Calu3 (cell line): ENCODE data around the gene PRPF6. TPM values are rescaled to one million over a fixed set of nuclear protein-coding genes. Genes with fewer than 3 reads are reported as not detected.

Source experiments
- BruUV-seq: library from RNA; stranded (reverse); fragments of 400-500 nt; replicated peaks from 2 replicates; lab custom pipeline; 2021; lab: Mats Ljungman, UMichigan
- CTCF ChIA-PET: fragments of 300-600 bp; sonication (Branson Sonifier 250); formaldehyde crosslinking; loops from one replicate; lab custom pipeline; 2022; ENCODE audit warnings: antibody characterized with exemption; lab: Charles Lee
- DNase-seq: peaks from one replicate; pipeline ENCODE4 v3.0.0; 2022
- H3K27ac Mint-ChIP-seq: one replicate; pipeline ENCODE4 v1.8.0; 2022; ENCODE audit warnings: mixed read lengths; ENCODE audit not compliant: unreplicated experiment
- H3K27me3 Mint-ChIP-seq: one replicate; pipeline ENCODE4 v1.8.0; 2022; ENCODE audit warnings: mixed read lengths; ENCODE audit not compliant: unreplicated experiment
- H3K36me3 Mint-ChIP-seq: one replicate; pipeline ENCODE4 v1.8.0; 2022; ENCODE audit warnings: mild to moderate bottlenecking, moderate library complexity, mixed read lengths; ENCODE audit not compliant: insufficient read depth, unreplicated experiment
- H3K4me1 Mint-ChIP-seq: one replicate; pipeline ENCODE4 v1.8.0; 2022; ENCODE audit warnings: mild to moderate bottlenecking, low read depth, mixed read lengths; ENCODE audit not compliant: unreplicated experiment
- H3K4me3 Mint-ChIP-seq: one replicate; pipeline ENCODE4 v1.8.0; 2022; ENCODE audit warnings: mild to moderate bottlenecking, low read depth, moderate library complexity, mixed read lengths; ENCODE audit not compliant: unreplicated experiment
- H3K9me3 Mint-ChIP-seq: one replicate; pipeline ENCODE4 v1.8.0; 2022; ENCODE audit warnings: low read depth, mixed read lengths; ENCODE audit not compliant: unreplicated experiment
- intact Hi-C: fragments of 100-400 bp; cut with micrococcal nuclease; formaldehyde crosslinking; loops from one replicate; pipeline ENCODE4 v1.10.0; 2022; ENCODE audit not compliant: unreplicated experiment
- total RNA-seq: library from RNA; stranded (reverse); gene quantifications from 2 replicates; pipeline ENCODE4 v1.2.3, GENCODE V29; 2022
- TF ChIP-seq, protein P1 (sequence below): fragments of 200-600 bp; IDR thresholded peaks from one replicate; pipeline ENCODE4 v1.8.0; 2022; ENCODE audit warnings: antibody characterized with exemption; ENCODE audit not compliant: unreplicated experiment

The PRPF6 gene
- total RNA-seq, 1 experiment from 2014 or later: 113 TPM

DNA sequence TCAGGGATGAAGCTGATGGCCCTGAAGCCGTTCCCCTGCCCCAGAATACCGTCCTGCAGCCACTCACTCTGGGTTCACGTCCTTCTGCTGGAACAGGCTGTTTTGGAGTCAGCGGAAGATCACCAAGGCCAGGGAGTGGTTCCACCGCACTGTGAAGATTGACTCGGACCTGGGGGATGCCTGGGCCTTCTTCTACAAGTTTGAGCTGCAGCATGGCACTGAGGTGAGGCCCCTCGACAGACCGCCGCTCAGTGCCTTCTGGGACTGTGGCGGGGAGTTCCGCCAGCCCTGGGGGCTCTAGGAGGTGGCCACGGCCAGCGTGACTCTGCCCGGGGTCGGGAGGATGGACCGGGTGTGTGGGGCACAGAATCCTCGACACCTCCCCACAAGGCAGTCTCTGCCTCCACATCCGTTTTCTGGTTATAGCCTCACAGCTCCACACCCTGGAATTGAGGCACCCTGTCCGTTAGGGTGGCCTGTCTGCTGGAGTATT is 50.9 kb downstream of the PRPF6 start:
- Mint-ChIP-seq H3K27me3 (no peaks in the 10 kb centered on the region), H3K36me3 (peaks cover 91% of the 10 kb centered on the region), H3K4me3 (no peak overlapping the region), H3K9me3 (no peaks in the 10 kb centered on the region), H3K4me1 (no peaks in the 10 kb centered on the region), H3K27ac (no peak overlapping the region)
- CTCF ChIA-PET: no interaction called here
- BruUV-seq: no TSS peak
- TF ChIP-seq, protein P1, sequence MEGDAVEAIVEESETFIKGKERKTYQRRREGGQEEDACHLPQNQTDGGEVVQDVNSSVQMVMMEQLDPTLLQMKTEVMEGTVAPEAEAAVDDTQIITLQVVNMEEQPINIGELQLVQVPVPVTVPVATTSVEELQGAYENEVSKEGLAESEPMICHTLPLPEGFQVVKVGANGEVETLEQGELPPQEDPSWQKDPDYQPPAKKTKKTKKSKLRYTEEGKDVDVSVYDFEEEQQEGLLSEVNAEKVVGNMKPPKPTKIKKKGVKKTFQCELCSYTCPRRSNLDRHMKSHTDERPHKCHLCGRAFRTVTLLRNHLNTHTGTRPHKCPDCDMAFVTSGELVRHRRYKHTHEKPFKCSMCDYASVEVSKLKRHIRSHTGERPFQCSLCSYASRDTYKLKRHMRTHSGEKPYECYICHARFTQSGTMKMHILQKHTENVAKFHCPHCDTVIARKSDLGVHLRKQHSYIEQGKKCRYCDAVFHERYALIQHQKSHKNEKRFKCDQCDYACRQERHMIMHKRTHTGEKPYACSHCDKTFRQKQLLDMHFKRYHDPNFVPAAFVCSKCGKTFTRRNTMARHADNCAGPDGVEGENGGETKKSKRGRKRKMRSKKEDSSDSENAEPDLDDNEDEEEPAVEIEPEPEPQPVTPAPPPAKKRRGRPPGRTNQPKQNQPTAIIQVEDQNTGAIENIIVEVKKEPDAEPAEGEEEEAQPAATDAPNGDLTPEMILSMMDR: no peak
- DNase-seq: no peak
- intact Hi-C loops: no loop called here

- intact Hi-C loops: no loop called here
- no TSS peak for BruUV-seq
Observed at GRCh38 chr20:64032706-64033624, 52.0 kb downstream of the PRPF6 start.

GRCh38 chr20:64033981-64034493 is 53.1 kb downstream of the PRPF6 start:
- Mint-ChIP-seq H3K27ac (peak overlapping the region; percentile 12), H3K36me3 (peaks cover 92% of the 10 kb centered on the region), H3K4me3 (no peak overlapping the region), H3K27me3 (peaks cover 9% of the 10 kb centered on the region), H3K4me1 (peaks cover 6% of the 10 kb centered on the region), H3K9me3 (no peaks in the 10 kb centered on the region)
- no TSS peak for BruUV-seq
- CTCF ChIA-PET: no interaction called here
- intact Hi-C loops: no loop called here
- TF ChIP-seq, protein P1: no peak
- DNase-seq: no peak

More at GRCh38 chr20:64032706-64033624, 52.0 kb downstream of the PRPF6 start:
- TF ChIP-seq, protein P1: no peak
- H3K27ac Mint-ChIP-seq: no peak overlapping the region
- peaks cover 91% of the 10 kb centered on the region for H3K36me3 Mint-ChIP-seq
- peaks cover 6% of the 10 kb centered on the region for H3K4me1 Mint-ChIP-seq
- no peak for DNase-seq
- H3K27me3 Mint-ChIP-seq: peaks cover 8% of the 10 kb centered on the region
- CTCF ChIA-PET: no interaction called here
- H3K4me3 Mint-ChIP-seq: no peak overlapping the region
- no peaks in the 10 kb centered on the region for H3K9me3 Mint-ChIP-seq

GRCh38 chr20:64035066-64035932 is 54.4 kb downstream of the PRPF6 start:
- Mint-ChIP-seq H3K4me1 (peaks cover 6% of the 10 kb centered on the region), H3K36me3 (peaks cover 85% of the 10 kb centered on the region), H3K4me3 (no peak overlapping the region), H3K27ac (no peak overlapping the region), H3K9me3 (no peaks in the 10 kb centered on the region), H3K27me3 (peaks cover 19% of the 10 kb centered on the region)
- intact Hi-C loops: loop anchor here (5.0 kb wide), 1 partner anchor 87 kb away; no protein-coding TSS in a partner anchor
- BruUV-seq: no TSS peak
- CTCF ChIA-PET: no interaction called here
- TF ChIP-seq, protein P1: no peak
- DNase-seq: no peak
